ENCODE measurements around the gene MT3.

Gene MT3

GRCh38 chr16:56583351-56584168 is 5.8 kb upstream of the MT3 start:
- Histone ChIP-seq H3K36me3 (ENCODE audit: insufficient read depth, insufficient read length, low read length) (no peaks in the 10 kb centered on the region), H3K9me3 (ENCODE audit: insufficient read depth, low read length) (no peaks in the 10 kb centered on the region), H3K27me3 (ENCODE audit: insufficient read depth, insufficient read length) (peaks cover 34% of the 10 kb centered on the region), H3K9ac (ENCODE audit: insufficient read length, low read depth) (no peak overlapping the region), H3K4me1 (ENCODE audit: insufficient read depth, insufficient read length) (no peaks in the 10 kb centered on the region), H3K4me3 (ENCODE audit: insufficient read length, low read depth) (no peak overlapping the region)
- TF ChIP-seq SUZ12 (IDR thresholded peaks at IDR 0.05; ENCODE audit: extremely low read depth, insufficient read depth, insufficient read length) (no peak), YY1 (IDR thresholded peaks at IDR 0.05; ENCODE audit: insufficient read depth, insufficient read length) (no peak), ZNF274 (IDR thresholded peaks at IDR 0.05; ENCODE audit: low read depth, low read length) (no peak)
- DNase-seq (ENCODE audit: low read depth, low spot score), result no peak

- H3K9ac ChIP-seq (ENCODE audit: insufficient read length, low read depth), result no peak overlapping the region
- H3K36me3 ChIP-seq (ENCODE audit: insufficient read depth, insufficient read length, low read length), result no peaks in the 10 kb centered on the region
- no peak for TF ChIP-seq YY1 (IDR thresholded peaks at IDR 0.05; ENCODE audit: insufficient read depth, insufficient read length)
- TF ChIP-seq ZNF274 (IDR thresholded peaks at IDR 0.05; ENCODE audit: low read depth, low read length), result no peak
- no peak for TF ChIP-seq SUZ12 (IDR thresholded peaks at IDR 0.05; ENCODE audit: extremely low read depth, insufficient read depth, insufficient read length)
These were observed 5.1 kb upstream of the MT3 start for GRCh38 chr16:56584276-56584675.

GRCh38 chr16:56588781-56589140 is 567 bp upstream of the MT3 start:
- no peak for DNase-seq (ENCODE audit: low read depth, low spot score)
- H3K9ac ChIP-seq (ENCODE audit: insufficient read length, low read depth), result no peak overlapping the region
- H3K4me1 ChIP-seq (ENCODE audit: insufficient read depth, insufficient read length), result peaks cover 8% of the 10 kb centered on the region
- H3K36me3 ChIP-seq (ENCODE audit: insufficient read depth, insufficient read length, low read length), result no peaks in the 10 kb centered on the region
- H3K9me3 ChIP-seq (ENCODE audit: insufficient read depth, low read length), result no peaks in the 10 kb centered on the region
- H3K27me3 ChIP-seq (ENCODE audit: insufficient read depth, insufficient read length), result peaks cover 73% of the 10 kb centered on the region
- TF ChIP-seq YY1 (IDR thresholded peaks at IDR 0.05; ENCODE audit: insufficient read depth, insufficient read length) (no peak), SUZ12 (IDR thresholded peaks at IDR 0.05; ENCODE audit: extremely low read depth, insufficient read depth, insufficient read length) (no peak), ZNF274 (IDR thresholded peaks at IDR 0.05; ENCODE audit: low read depth, low read length) (no peak)
- peak overlapping the region; percentile 44 for H3K4me3 ChIP-seq (ENCODE audit: insufficient read length, low read depth)

More at GRCh38 chr16:56584276-56584675, 5.1 kb upstream of the MT3 start:
- Histone ChIP-seq H3K9me3 (ENCODE audit: insufficient read depth, low read length) (no peaks in the 10 kb centered on the region), H3K4me3 (ENCODE audit: insufficient read length, low read depth) (no peak overlapping the region), H3K4me1 (ENCODE audit: insufficient read depth, insufficient read length) (peaks cover 3% of the 10 kb centered on the region), H3K27me3 (ENCODE audit: insufficient read depth, insufficient read length) (peaks cover 41% of the 10 kb centered on the region)
- no peak for DNase-seq (ENCODE audit: low read depth, low spot score)

- Histone ChIP-seq H3K9ac (ENCODE audit: insufficient read length, low read depth) (no peak overlapping the region), H3K4me3 (ENCODE audit: insufficient read length, low read depth) (no peak overlapping the region), H3K4me1 (ENCODE audit: insufficient read depth, insufficient read length) (peaks cover 8% of the 10 kb centered on the region), H3K27me3 (ENCODE audit: insufficient read depth, insufficient read length) (peaks cover 58% of the 10 kb centered on the region), H3K9me3 (ENCODE audit: insufficient read depth, low read length) (no peaks in the 10 kb centered on the region), H3K36me3 (ENCODE audit: insufficient read depth, insufficient read length, low read length) (no peaks in the 10 kb centered on the region)
- no peak for DNase-seq (ENCODE audit: low read depth, low spot score)
- TF ChIP-seq YY1 (IDR thresholded peaks at IDR 0.05; ENCODE audit: insufficient read depth, insufficient read length), result no peak
- no peak for TF ChIP-seq SUZ12 (IDR thresholded peaks at IDR 0.05; ENCODE audit: extremely low read depth, insufficient read depth, insufficient read length)
- TF ChIP-seq ZNF274 (IDR thresholded peaks at IDR 0.05; ENCODE audit: low read depth, low read length), result no peak
These were observed 2.2 kb downstream of the MT3 start for GRCh38 chr16:56591377-56592060.

- no peaks in the 10 kb centered on the region for H3K9me3 ChIP-seq (ENCODE audit: insufficient read depth, low read length)
- no peak overlapping the region for H3K4me3 ChIP-seq (ENCODE audit: insufficient read length, low read depth)
- peaks cover 37% of the 10 kb centered on the region for H3K27me3 ChIP-seq (ENCODE audit: insufficient read depth, insufficient read length)
- peaks cover 8% of the 10 kb centered on the region for H3K4me1 ChIP-seq (ENCODE audit: insufficient read depth, insufficient read length)
- no peak overlapping the region for H3K9ac ChIP-seq (ENCODE audit: insufficient read length, low read depth)
- no peak for DNase-seq (ENCODE audit: low read depth, low spot score)
- TF ChIP-seq SUZ12 (IDR thresholded peaks at IDR 0.05; ENCODE audit: extremely low read depth, insufficient read depth, insufficient read length), result no peak
- no peak for TF ChIP-seq ZNF274 (IDR thresholded peaks at IDR 0.05; ENCODE audit: low read depth, low read length)
- no peak for TF ChIP-seq YY1 (IDR thresholded peaks at IDR 0.05; ENCODE audit: insufficient read depth, insufficient read length)
- no peaks in the 10 kb centered on the region for H3K36me3 ChIP-seq (ENCODE audit: insufficient read depth, insufficient read length, low read length)
These were observed 4.4 kb downstream of the MT3 start for GRCh38 chr16:56593573-56594291.

- Histone ChIP-seq H3K9me3 (ENCODE audit: insufficient read depth, low read length) (no peaks in the 10 kb centered on the region), H3K4me3 (ENCODE audit: insufficient read length, low read depth) (no peak overlapping the region), H3K36me3 (ENCODE audit: insufficient read depth, insufficient read length, low read length) (no peaks in the 10 kb centered on the region), H3K4me1 (ENCODE audit: insufficient read depth, insufficient read length) (peaks cover 6% of the 10 kb centered on the region), H3K9ac (ENCODE audit: insufficient read length, low read depth) (no peak overlapping the region), H3K27me3 (ENCODE audit: insufficient read depth, insufficient read length) (peaks cover 32% of the 10 kb centered on the region)
- no peak for DNase-seq (ENCODE audit: low read depth, low spot score)
- TF ChIP-seq SUZ12 (IDR thresholded peaks at IDR 0.05; ENCODE audit: extremely low read depth, insufficient read depth, insufficient read length) (no peak), YY1 (IDR thresholded peaks at IDR 0.05; ENCODE audit: insufficient read depth, insufficient read length) (no peak), ZNF274 (IDR thresholded peaks at IDR 0.05; ENCODE audit: low read depth, low read length) (no peak)
These were observed 4.9 kb downstream of the MT3 start for GRCh38 chr16:56594292-56594619.

Measured in NT2/D1 (cell line).